ENCODE results near the gene TP63. TPM values are rescaled to one million over a fixed set of nuclear protein-coding genes. Genes with fewer than 3 reads are reported as not detected.

Gene TP63
- total RNA-seq, 1 donor from 2014 or later = 7.8 TPM

GRCh38 chr3:189712906-189713483 is 81.8 kb downstream of the TP63 start:
- H3K36me3 ChIP-seq (ENCODE audit: control insufficient read depth in 3 of 3, insufficient read depth in 3 of 3, low read length in 3 of 3) = no peaks in the 10 kb centered on the region
- H3K27ac ChIP-seq (ENCODE audit: low read depth, low read length) = no peak overlapping the region
- H3K27me3 ChIP-seq (ENCODE audit: control insufficient read depth in 3 of 3, insufficient read depth in 3 of 3, low read length in 3 of 3) = no peaks in the 10 kb centered on the region
- H3K4me3 ChIP-seq (ENCODE audit: low read length in 3 of 3) = no peak overlapping the region
- no peak overlapping the region for H3K9ac ChIP-seq (ENCODE audit: low read depth in 1 of 3, low read length in 3 of 3)
- H3K9me3 ChIP-seq (ENCODE audit: control insufficient read depth in 3 of 3, low read length in 3 of 3) = no peaks in the 10 kb centered on the region
- peaks cover 12 to 20% (median 14%) of the 10 kb centered on the region in 3 donors for H3K4me1 ChIP-seq (ENCODE audit: control insufficient read depth in 3 of 3, insufficient read depth in 3 of 3, low read length in 3 of 3)

GRCh38 chr3:189714991-189715961 is 84.1 kb downstream of the TP63 start:
- Histone ChIP-seq H3K9ac (ENCODE audit: low read depth in 1 of 3, low read length in 3 of 3) (no peak overlapping the region), H3K27ac (ENCODE audit: low read depth, low read length) (no peak overlapping the region), H3K4me3 (ENCODE audit: low read length in 3 of 3) (no peak overlapping the region), H3K27me3 (ENCODE audit: control insufficient read depth in 3 of 3, insufficient read depth in 3 of 3, low read length in 3 of 3) (no peaks in the 10 kb centered on the region), H3K36me3 (ENCODE audit: control insufficient read depth in 3 of 3, insufficient read depth in 3 of 3, low read length in 3 of 3) (no peaks in the 10 kb centered on the region), H3K4me1 (ENCODE audit: control insufficient read depth in 3 of 3, insufficient read depth in 3 of 3, low read length in 3 of 3) (peaks cover 9 to 13% (median 12%) of the 10 kb centered on the region in 3 donors), H3K9me3 (ENCODE audit: control insufficient read depth in 3 of 3, low read length in 3 of 3) (no peaks in the 10 kb centered on the region)

GRCh38 chr3:189718215-189718614 is 87.0 kb downstream of the TP63 start:
- Histone ChIP-seq H3K36me3 (ENCODE audit: control insufficient read depth in 3 of 3, insufficient read depth in 3 of 3, low read length in 3 of 3) (no peaks in the 10 kb centered on the region), H3K4me1 (ENCODE audit: control insufficient read depth in 3 of 3, insufficient read depth in 3 of 3, low read length in 3 of 3) (peaks cover 2 to 20% (median 7%) of the 10 kb centered on the region in 3 donors), H3K9ac (ENCODE audit: low read depth in 1 of 3, low read length in 3 of 3) (no peak overlapping the region), H3K27ac (ENCODE audit: low read depth, low read length) (no peak overlapping the region), H3K27me3 (ENCODE audit: control insufficient read depth in 3 of 3, insufficient read depth in 3 of 3, low read length in 3 of 3) (no peaks in the 10 kb centered on the region), H3K9me3 (ENCODE audit: control insufficient read depth in 3 of 3, low read length in 3 of 3) (no peaks in the 10 kb centered on the region), H3K4me3 (ENCODE audit: low read length in 3 of 3) (no peak overlapping the region)

GRCh38 chr3:189720736-189721417 is 89.7 kb downstream of the TP63 start:
- Histone ChIP-seq H3K9me3 (ENCODE audit: control insufficient read depth in 3 of 3, low read length in 3 of 3) (no peaks in the 10 kb centered on the region), H3K4me1 (ENCODE audit: control insufficient read depth in 3 of 3, insufficient read depth in 3 of 3, low read length in 3 of 3) (peaks cover 2 to 20% (median 7%) of the 10 kb centered on the region in 3 donors), H3K27ac (ENCODE audit: low read depth, low read length) (peak overlapping the region; percentile 13), H3K4me3 (ENCODE audit: low read length in 3 of 3) (no peak overlapping the region), H3K36me3 (ENCODE audit: control insufficient read depth in 3 of 3, insufficient read depth in 3 of 3, low read length in 3 of 3) (no peaks in the 10 kb centered on the region), H3K27me3 (ENCODE audit: control insufficient read depth in 3 of 3, insufficient read depth in 3 of 3, low read length in 3 of 3) (no peaks in the 10 kb centered on the region), H3K9ac (ENCODE audit: low read depth in 1 of 3, low read length in 3 of 3) (peak overlapping the region in 1 of 3 donors; percentile 8)

GRCh38 chr3:189721873-189722665 is 90.9 kb downstream of the TP63 start:
- no peak overlapping the region for H3K9ac ChIP-seq (ENCODE audit: low read depth in 1 of 3, low read length in 3 of 3)
- H3K4me1 ChIP-seq (ENCODE audit: control insufficient read depth in 3 of 3, insufficient read depth in 3 of 3, low read length in 3 of 3) = peaks cover 2 to 20% (median 7%) of the 10 kb centered on the region in 3 donors
- no peaks in the 10 kb centered on the region for H3K9me3 ChIP-seq (ENCODE audit: control insufficient read depth in 3 of 3, low read length in 3 of 3)
- H3K4me3 ChIP-seq (ENCODE audit: low read length in 3 of 3) = no peak overlapping the region
- H3K27me3 ChIP-seq (ENCODE audit: control insufficient read depth in 3 of 3, insufficient read depth in 3 of 3, low read length in 3 of 3) = no peaks in the 10 kb centered on the region
- H3K36me3 ChIP-seq (ENCODE audit: control insufficient read depth in 3 of 3, insufficient read depth in 3 of 3, low read length in 3 of 3) = no peaks in the 10 kb centered on the region
- no peak overlapping the region for H3K27ac ChIP-seq (ENCODE audit: low read depth, low read length)

GRCh38 chr3:189724356-189724755 is 93.2 kb downstream of the TP63 start:
- Histone ChIP-seq H3K27ac (ENCODE audit: low read depth, low read length) (no peak overlapping the region), H3K9me3 (ENCODE audit: control insufficient read depth in 3 of 3, low read length in 3 of 3) (no peaks in the 10 kb centered on the region), H3K27me3 (ENCODE audit: control insufficient read depth in 3 of 3, insufficient read depth in 3 of 3, low read length in 3 of 3) (no peaks in the 10 kb centered on the region)

GRCh38 chr3:189726277-189726676 is 95.1 kb downstream of the TP63 start:
- H3K27ac ChIP-seq (ENCODE audit: low read depth, low read length) = no peak overlapping the region
- H3K36me3 ChIP-seq (ENCODE audit: control insufficient read depth in 3 of 3, insufficient read depth in 3 of 3, low read length in 3 of 3) = no peaks in the 10 kb centered on the region
- H3K9me3 ChIP-seq (ENCODE audit: control insufficient read depth in 3 of 3, low read length in 3 of 3) = no peaks in the 10 kb centered on the region
- no peaks in the 10 kb centered on the region for H3K27me3 ChIP-seq (ENCODE audit: control insufficient read depth in 3 of 3, insufficient read depth in 3 of 3, low read length in 3 of 3)
- no peak overlapping the region for H3K4me3 ChIP-seq (ENCODE audit: low read length in 3 of 3)
- peaks cover 2 to 21% (median 12%) of the 10 kb centered on the region in 3 donors for H3K4me1 ChIP-seq (ENCODE audit: control insufficient read depth in 3 of 3, insufficient read depth in 3 of 3, low read length in 3 of 3)
- H3K9ac ChIP-seq (ENCODE audit: low read depth in 1 of 3, low read length in 3 of 3) = no peak overlapping the region

More at GRCh38 chr3:189724356-189724755, 93.2 kb downstream of the TP63 start:
- Histone ChIP-seq H3K36me3 (ENCODE audit: control insufficient read depth in 3 of 3, insufficient read depth in 3 of 3, low read length in 3 of 3) (no peaks in the 10 kb centered on the region), H3K9ac (ENCODE audit: low read depth in 1 of 3, low read length in 3 of 3) (no peak overlapping the region), H3K4me3 (ENCODE audit: low read length in 3 of 3) (no peak overlapping the region), H3K4me1 (ENCODE audit: control insufficient read depth in 3 of 3, insufficient read depth in 3 of 3, low read length in 3 of 3) (peaks cover 2 to 25% (median 12%) of the 10 kb centered on the region in 3 donors)

- no peaks in the 10 kb centered on the region for H3K27me3 ChIP-seq (ENCODE audit: control insufficient read depth in 3 of 3, insufficient read depth in 3 of 3, low read length in 3 of 3)
- peaks cover 2 to 12% (median 8%) of the 10 kb centered on the region in 3 donors for H3K4me1 ChIP-seq (ENCODE audit: control insufficient read depth in 3 of 3, insufficient read depth in 3 of 3, low read length in 3 of 3)
- no peaks in the 10 kb centered on the region for H3K9me3 ChIP-seq (ENCODE audit: control insufficient read depth in 3 of 3, low read length in 3 of 3)
- no peak overlapping the region for H3K4me3 ChIP-seq (ENCODE audit: low read length in 3 of 3)
- H3K27ac ChIP-seq (ENCODE audit: low read depth, low read length) = no peak overlapping the region
- H3K36me3 ChIP-seq (ENCODE audit: control insufficient read depth in 3 of 3, insufficient read depth in 3 of 3, low read length in 3 of 3) = no peaks in the 10 kb centered on the region
- H3K9ac ChIP-seq (ENCODE audit: low read depth in 1 of 3, low read length in 3 of 3) = no peak overlapping the region
These were observed 96.0 kb downstream of the TP63 start for GRCh38 chr3:189727158-189727557.

- H3K9me3 ChIP-seq (ENCODE audit: control insufficient read depth in 3 of 3, low read length in 3 of 3) = no peaks in the 10 kb centered on the region
- no peak overlapping the region for H3K27ac ChIP-seq (ENCODE audit: low read depth, low read length)
- H3K4me1 ChIP-seq (ENCODE audit: control insufficient read depth in 3 of 3, insufficient read depth in 3 of 3, low read length in 3 of 3) = peaks cover 2 to 9% (median 7%) of the 10 kb centered on the region in 3 donors
- no peaks in the 10 kb centered on the region for H3K27me3 ChIP-seq (ENCODE audit: control insufficient read depth in 3 of 3, insufficient read depth in 3 of 3, low read length in 3 of 3)
- H3K9ac ChIP-seq (ENCODE audit: low read depth in 1 of 3, low read length in 3 of 3) = no peak overlapping the region
- no peak overlapping the region for H3K4me3 ChIP-seq (ENCODE audit: low read length in 3 of 3)
- H3K36me3 ChIP-seq (ENCODE audit: control insufficient read depth in 3 of 3, insufficient read depth in 3 of 3, low read length in 3 of 3) = no peaks in the 10 kb centered on the region
These were observed 96.7 kb downstream of the TP63 start for GRCh38 chr3:189727898-189728297.
